HG03139 (cell line): ENCODE data around the gene ZNF609.
A peak's percentile ranks its signal among the peaks of the same experiment; 100 is the strongest.

Source experiments
- ATAC-seq: cut with Tn5 transposase; IDR thresholded peaks from one replicate; pipeline ENCODE4 v1.9.1; 2021; ENCODE audit not compliant: unreplicated experiment

ZNF609 gene

DNA sequence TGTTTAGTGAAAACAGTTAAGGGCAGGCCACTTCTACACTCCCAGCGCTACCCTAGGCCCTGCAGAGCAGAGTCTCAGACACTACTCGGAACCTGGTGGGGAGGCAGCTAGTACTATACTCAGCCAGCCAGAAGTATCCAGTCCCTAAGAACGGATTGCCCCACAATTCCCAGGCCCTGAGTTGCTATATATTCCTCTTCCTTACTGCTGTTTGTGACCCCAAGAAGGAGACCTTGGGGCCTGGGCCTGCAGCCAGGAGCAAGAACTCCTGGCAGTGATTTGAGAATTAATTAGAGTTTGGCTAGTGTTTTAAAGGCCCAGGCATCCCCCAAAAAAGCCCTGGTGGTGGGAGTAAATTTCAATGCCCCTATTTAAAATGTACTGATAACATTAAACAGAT is 227.3 kb downstream of the ZNF609 start:
- ATAC-seq, result no peak

GRCh38 chr15:64688770-64689169 is 228.4 kb downstream of the ZNF609 start:
- no peak for ATAC-seq

DNA sequence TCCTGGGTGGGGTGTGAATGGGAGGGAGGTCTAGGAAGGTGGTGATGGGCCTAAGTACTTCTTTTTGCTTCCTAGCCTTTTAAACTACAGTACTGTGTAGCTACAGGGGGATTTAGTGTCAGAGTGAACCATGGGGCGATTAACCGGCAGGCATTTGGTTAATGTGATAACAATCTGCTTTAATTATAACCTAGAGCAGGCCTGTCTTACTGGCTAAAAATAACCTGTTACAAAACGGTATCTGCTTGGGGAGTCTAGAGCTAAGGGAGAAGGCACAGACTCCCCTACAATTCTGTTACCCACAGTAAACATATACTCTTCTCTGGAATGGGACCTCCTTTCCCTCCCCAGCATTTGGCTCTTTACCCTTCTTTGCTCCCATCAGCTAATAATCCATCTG is 229.6 kb downstream of the ZNF609 start:
- ATAC-seq, result no peak

DNA sequence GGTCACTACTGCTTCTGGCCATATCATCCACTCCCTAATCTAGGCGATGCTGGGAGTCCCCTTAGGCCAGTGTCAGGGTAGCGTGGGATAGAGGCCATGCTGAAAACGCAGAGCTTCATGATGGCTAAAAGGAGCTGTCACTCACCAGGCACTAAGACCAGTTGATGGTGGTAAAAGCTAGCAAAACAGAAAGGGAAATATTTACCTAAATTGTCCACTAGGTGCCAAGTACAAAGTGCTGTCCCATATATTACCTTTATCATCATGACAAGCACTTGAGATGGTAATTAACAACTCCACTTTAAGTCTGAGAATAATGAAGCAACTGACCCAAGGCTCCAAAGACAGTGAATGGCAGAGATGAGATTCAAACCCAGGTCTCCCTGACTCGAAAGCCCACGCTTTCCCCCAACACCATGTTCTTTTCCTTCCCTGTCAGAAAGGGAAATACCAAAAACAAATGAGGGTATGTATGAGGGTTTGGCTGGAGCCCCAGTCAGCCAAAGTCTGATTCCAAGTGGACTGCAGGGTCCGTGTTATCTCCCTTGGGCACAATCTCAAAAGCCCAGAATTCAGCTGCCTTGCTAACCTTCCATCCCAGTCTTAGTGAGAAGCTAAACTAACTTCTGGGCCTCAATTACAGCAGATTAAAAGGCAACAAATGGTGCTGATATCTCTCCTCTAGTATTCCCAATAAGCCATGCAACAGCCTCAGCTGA is 230.4 kb downstream of the ZNF609 start:
- ATAC-seq, result no peak

DNA sequence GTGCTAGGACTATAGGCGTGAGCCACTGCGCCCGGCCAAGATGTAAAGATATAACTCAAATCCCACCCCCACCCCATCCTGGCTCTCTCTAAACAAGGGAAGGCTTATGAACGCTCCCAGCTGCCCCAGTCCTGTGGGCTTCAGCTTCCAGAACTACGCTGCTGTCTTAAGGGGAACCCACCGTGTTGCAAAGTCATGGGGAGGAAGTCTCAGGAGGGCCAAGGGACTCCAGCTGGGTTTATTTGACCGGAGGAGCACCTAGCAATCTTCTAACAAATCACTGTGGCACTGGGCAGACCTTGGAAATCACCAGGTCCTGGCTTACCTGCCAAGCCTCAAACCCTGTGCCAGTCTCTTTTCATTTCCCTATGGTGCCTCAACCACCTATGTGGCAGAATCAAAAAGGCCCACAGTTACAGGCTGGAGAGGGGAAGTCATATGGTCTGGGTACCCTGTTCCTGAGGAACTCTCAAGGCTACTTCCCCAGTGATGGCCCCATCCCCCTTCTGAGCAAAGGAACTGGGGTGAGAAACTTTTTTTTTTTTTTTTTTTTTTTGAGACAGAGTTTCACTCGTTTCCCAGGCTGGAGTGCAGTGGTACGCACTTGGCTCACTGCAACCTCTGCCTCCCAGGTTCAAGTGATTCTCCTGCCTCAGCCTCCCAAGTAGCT is 231.7 kb downstream of the ZNF609 start:
- ATAC-seq, result no peak

DNA sequence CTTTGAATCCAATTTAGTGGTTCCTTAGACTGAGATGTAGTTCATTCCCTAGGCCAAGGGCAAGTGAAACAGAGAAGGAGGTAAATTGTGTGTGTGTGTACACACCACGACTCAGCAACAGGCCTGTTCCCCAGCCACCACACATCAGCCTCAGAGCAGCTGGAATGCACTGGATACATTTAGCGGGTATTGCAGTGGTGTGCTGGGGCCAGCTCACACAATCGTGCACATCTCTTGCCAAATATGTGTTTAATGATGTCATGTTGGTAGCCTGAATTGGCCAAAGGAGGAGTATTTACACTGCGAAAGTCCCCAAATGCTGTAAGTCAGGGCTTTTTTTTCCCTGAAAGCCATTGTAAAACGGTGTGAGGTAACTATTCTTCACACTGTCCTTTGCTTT is 232.8 kb downstream of the ZNF609 start:
- ATAC-seq, result no peak

- no peak for ATAC-seq
Observed at GRCh38 chr15:64694816-64695215, 234.4 kb downstream of the ZNF609 start.

DNA sequence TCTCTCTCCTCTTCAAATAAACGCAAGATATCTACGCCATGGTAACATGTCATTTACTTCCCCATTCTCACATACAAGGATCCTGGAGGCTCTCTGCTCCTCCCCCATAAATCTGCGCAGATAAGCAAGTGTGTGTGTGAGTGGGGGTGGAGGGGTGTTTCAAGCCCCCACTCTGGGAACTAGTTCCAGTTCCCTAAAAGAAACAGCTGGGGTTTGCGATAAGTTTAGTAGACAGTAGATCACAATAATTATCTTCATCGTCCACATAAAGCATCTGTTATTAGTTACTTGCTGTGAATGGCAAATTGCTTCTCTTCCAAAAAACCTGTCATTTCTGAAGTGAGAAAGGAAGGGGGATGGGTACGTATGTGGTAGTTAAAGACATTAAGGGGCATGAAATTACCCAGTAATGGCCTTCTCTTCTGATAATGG is 235.2 kb downstream of the ZNF609 start:
- no peak for ATAC-seq

GRCh38 chr15:64696481-64696880 is 236.1 kb downstream of the ZNF609 start:
- ATAC-seq, result no peak

DNA sequence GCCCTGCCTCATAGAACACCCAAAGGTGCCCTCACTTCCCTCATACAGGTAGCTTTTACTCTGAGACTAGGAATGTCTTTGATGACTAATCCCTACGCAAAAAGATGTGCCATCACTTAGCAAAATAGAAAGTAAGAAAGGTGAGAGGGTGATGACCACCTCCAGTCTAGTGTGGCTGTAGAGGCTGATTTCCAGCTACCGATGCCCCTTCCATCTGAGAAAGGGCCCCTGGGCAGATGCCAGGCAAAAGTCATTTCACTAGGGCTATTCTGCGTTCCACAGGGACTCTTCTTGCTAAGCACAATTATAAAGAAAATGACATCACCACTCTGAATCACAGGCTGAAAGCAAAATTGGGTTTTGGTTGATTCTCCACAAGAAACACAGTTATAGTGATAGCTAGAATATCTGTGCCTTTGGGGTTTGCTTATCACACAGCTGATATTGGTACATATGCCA is 237.6 kb downstream of the ZNF609 start:
- no peak for ATAC-seq

DNA sequence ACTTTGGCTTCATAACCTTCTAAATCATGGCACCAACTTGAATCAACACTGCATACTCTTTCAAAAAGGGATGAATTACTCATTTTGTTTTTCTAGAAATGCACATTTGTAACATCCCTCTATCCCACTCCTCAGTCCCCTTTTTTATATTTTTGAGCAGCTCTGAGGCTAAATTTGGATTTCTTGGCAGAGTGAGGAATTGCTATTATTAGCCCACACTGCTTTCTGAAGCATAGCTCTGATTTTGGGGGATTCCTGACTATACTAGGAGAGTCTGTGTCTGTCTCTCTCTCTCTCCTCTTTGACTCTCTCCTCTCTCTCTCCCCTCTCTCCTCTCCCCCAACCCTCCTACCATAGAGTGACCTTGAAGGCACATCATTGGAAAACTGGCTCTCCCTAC is 238.4 kb downstream of the ZNF609 start:
- ATAC-seq, result no peak

DNA sequence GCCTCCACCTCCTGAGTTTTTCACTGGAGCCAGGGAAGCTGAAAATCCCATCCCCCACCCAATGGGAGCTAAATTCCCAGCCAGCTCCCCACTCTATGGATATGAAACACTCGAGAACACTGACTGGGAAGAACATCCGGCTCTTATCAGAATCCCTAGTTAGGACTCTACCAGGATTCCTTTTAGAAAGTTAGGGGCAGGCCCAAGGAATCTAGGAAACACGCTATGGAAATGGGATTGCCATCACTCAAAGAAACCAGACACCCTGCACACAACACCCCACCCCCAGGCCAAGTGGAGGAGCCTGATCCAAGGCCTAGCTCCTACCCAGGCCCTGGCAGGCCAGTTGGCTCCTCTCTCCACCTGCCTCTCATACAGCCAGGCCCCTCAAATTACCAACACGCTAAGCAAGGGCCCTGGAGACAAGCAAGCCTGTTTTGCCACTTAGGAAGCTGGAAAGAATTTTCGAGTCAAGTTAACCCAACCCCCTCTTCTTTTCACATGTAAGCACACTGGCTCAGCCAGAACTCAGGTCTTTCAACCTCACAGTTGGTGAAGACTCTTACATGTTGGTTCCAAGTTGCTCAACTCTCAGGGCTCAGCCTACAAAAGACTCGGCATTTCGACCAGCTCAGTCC is 239.5 kb downstream of the ZNF609 start:
- no peak for ATAC-seq

- no peak for ATAC-seq
Observed at GRCh38 chr15:64701051-64701450, 240.7 kb downstream of the ZNF609 start.

DNA sequence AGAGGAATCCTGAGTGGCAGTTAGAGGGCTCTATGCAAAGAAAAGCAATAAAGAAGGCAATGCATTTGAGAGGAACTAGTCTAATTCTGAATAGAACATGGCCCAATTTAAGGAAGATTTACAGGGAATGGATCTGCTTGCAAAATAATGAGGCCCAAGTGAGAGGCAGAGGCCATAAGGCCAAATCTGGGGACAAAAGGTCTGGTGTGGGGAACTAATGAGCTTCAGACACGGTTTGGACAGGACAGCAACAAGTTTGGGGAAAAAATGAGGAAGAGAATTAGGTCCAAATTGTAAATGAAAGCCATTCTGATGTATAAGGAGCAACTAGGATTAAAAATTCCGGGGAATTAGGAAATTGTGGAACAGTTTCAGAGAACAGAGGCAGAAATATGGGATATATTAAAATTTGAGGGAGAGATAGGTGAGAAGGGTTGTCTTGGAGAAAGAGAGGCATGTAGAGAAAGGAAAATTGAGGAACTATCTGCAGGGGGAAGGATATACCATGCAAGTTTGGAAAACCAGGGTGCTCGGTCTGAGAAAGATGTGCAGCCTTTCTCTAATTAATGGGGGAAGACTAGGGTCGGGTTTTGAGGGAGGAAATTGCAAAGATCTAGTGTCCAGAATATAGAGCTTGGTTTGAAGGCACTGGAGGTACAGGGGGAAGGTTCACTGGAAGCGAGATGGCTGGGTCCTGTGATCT is 241.3 kb downstream of the ZNF609 start:
- ATAC-seq, result no peak

- ATAC-seq, result peak; percentile 92
Observed at GRCh38 chr15:64702816-64703631, 242.6 kb downstream of the ZNF609 start.

DNA sequence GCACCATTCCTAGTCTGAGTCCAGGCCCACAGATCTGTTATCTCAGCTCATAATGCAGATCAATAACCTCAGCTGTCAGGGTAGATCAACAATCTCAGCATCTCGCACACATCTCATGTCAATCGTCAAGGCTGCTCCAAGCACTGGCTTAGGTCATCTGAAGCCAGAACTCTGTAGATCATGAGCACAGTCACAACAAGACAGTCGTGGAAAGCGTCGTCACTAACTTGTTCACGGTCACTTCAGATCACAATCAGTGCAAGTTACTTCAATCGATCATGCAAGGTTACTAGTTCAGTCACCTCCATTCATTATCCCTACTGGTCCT is 243.2 kb downstream of the ZNF609 start:
- no peak for ATAC-seq

- ATAC-seq, result no peak
Observed at GRCh38 chr15:64705006-64705405, 244.6 kb downstream of the ZNF609 start.

GRCh38 chr15:64706011-64706911 is 245.9 kb downstream of the ZNF609 start:
- ATAC-seq, result no peak

DNA sequence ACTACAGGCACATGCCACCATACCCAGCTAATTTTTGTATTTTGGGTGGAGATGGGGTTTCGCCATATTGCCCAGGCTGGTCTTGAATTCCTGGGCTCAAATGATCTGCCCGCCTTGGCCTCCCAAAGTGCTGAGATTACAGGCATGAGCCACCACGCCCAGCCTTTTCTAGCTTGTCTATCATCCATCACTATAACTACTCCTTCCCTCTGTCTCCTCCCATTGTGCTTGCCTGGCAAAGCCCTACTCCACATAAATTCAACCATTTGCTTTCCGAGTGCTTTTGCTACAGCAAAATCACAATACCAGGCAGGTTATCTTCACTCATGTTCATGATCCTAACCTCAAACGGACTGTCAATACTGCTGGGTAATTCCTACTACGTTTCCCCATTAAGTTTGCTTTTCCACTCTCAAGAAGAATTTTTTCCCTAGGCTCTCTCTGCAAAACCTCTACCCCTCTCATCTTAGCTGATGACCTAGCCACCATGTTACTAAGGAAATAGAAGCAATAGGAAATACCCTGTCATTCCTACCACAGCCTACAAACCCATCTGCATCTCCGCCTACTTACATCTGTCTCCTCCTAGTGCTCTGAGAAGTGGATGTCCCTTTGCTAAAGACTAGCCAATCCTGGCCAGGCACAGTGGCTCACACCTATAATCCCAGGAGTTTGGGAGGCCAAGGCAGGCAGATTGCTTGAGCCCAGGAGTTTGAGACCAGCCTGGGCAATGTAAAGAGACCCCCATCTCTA is 250.5 kb downstream of the ZNF609 start:
- ATAC-seq, result no peak
